Heart left ventricle (tissue), 16 donors: ENCODE measurements around the gene APOA5. TPM values are rescaled to one million over a fixed set of nuclear protein-coding genes. Genes with fewer than 3 reads are reported as not detected.
A peak's percentile ranks its signal among the peaks of the same experiment; 100 is the strongest.

Source experiments
- ATAC-seq, 4 donors: fragments of 200-7000 bp; cut with Tn5 transposase; one replicate each; pipeline ENCODE4 v1.9.1; 2020 to 2022; ENCODE audit warnings: moderate library complexity in 4 of 4, mild to moderate bottlenecking in 3 of 4, moderate number of reproducible peaks in 1 of 4
- DNase-seq, 5 donors: peaks; one replicate each; pipeline ENCODE4 v3.0.0-alpha.2; 2020
- H3K27ac ChIP-seq, 12 donors: fragments of 200-600 bp; sonication (generic) in 4 of 12; one replicate each; pipeline versions ENCODE4 v1.5.0 to v1.8.0; 2016 to 2022; ENCODE audit warnings: mild to moderate bottlenecking in 2 of 12
- H3K27me3 ChIP-seq, 9 donors: fragments of 200-600 bp; sonication (generic) in 2 of 9; one replicate each; pipeline versions ENCODE4 v1.5.1 to v1.8.0; 2016 to 2022; ENCODE audit warnings: mild to moderate bottlenecking in 3 of 9
- H3K36me3 ChIP-seq, 9 donors: fragments of 200-600 bp; sonication (generic) in 2 of 9; one replicate each; pipeline versions ENCODE4 v1.5.0 to v1.8.0; 2018 to 2022; ENCODE audit warnings: mild to moderate bottlenecking in 2 of 9
- H3K4me1 ChIP-seq, 12 donors: fragments of 200-600 bp; sonication (generic) in 4 of 12; one replicate each; pipeline versions ENCODE4 v1.5.0 to v1.8.0; 2016 to 2022; ENCODE audit warnings: mild to moderate bottlenecking in 3 of 12
- H3K4me3 ChIP-seq, 12 donors: fragments of 200-600 bp; sonication (generic) in 4 of 12; one replicate each; pipeline versions ENCODE4 v1.5.0 to v1.8.0; 2017 to 2022; ENCODE audit warnings: mild to moderate bottlenecking in 9 of 12, moderate library complexity in 4 of 12
- H3K9me3 ChIP-seq, 12 donors: fragments of 200-600 bp; sonication (generic) in 4 of 12; one replicate each; pipeline versions ENCODE4 v1.5.0 to v1.8.0; 2016 to 2022; ENCODE audit warnings: mild to moderate bottlenecking in 1 of 12
- CTCF ChIP-seq, 12 donors: fragments of 200-600 bp; sonication (generic) in 4 of 12; IDR thresholded peaks; one replicate each; pipeline versions ENCODE4 v1.5.0 to v1.8.0; 2018 to 2022; ENCODE audit warnings: antibody characterized with exemption in 12 of 12, mild to moderate bottlenecking in 5 of 12
- POLR2A ChIP-seq, 2 donors: fragments of 450-650 bp; IDR thresholded peaks; one replicate each; pipeline ENCODE4 v1.6.1; 2017; ENCODE audit warnings: antibody characterized with exemption in 2 of 2, mild to moderate bottlenecking in 2 of 2, moderate library complexity in 2 of 2
- WGBS, 4 donors: extraction: QIAGEN DNeasy Blood & Tissue Kit in 2 of 4; methylation state at CpG; one replicate each; pipeline versions ENCODE4 v1.1.5 to v1.1.7; 2013 to 2018; 5-methylcytosine and 5-hydroxymethylcytosine counted together
- intact Hi-C, 10 donors: fragments of 100-400 bp; cut with DNase I; formaldehyde crosslinking; loops; one replicate each; pipeline versions ENCODE4 v1.11.1 to v1.14.2; 2022
- polyA plus RNA-seq, 2 donors: library from polyadenylated mRNA; stranded (reverse); fragments of 200-250 nt; gene quantifications; one replicate each; pipeline ENCODE4 v1.2.3, GENCODE V29; 2013
- total RNA-seq, 9 donors: library from RNA; depleted of rRNA in 2 of 9; stranded (reverse); fragments of >200 nt in 2 of 9; fragmentation: NEBNext Ultra II Directional in 3 of 9; extraction: Animal tissue kit (Norgen Biotek cat#: 25700) in 3 of 9; gene quantifications; one replicate each; pipeline versions ENCODE4 v1.1.0 to v1.2.4, GENCODE V29; 2016 to 2023
- donor health status: ischemic (EF 13 %, LVEDD 7.1; RV severe dilation, severe dysfunction).
- donor health status: healthy with polysubstance abuse.
- donor health status: DM: no; HTN: yes; CAD: no.
- donor health status: DM: no; HTN: no; CAD: no.
- donor health status: ischemic (EF 25% LVEDD 6.9; RV normal size, moderate dysfunction).
- donor health status: ischemic (EF 25% LVEDD 5.7; RV mildly dilated, moderate dysfunction).
- donor health status: healthy.
- donor health status: DM: yes; HTN: yes; CAD: no.
- donor health status: ischemic (EF 35%, LVEDD 5.7; RV mildly dilated, moderate dysfunction).
- donor health status: nonischemic (EF 11% LVEDD 7.7; RV severe dilation, severe dysfunction).
- donor health status: DM: yes; HTN: yes; CAD: no.
- donor health status: PGD.
- donor health status: ischemic (EF 29% LVEDD 5.4; RV normal size, mild dysfunction).
- donor health status: nonischemic (EF 23%, LVEDD 6.1; RV moderate dilation, normal function).

APOA5 gene
- total and polyA plus RNA-seq, 11 donors, result not detected

- ATAC-seq, result no peak
- 78 to 84% (median 81%) methylated on average over 8 of the region's 8 CpGs for WGBS, 4 donors
- H3K9me3 ChIP-seq, result no peaks in the 10 kb centered on the region
- TF ChIP-seq POLR2A (IDR thresholded peaks at IDR 0.05) (no peak), CTCF (IDR thresholded peaks at IDR 0.05) (no peak)
- DNase-seq, result no peak
- peaks cover 0 to 21% (median 7%) of the 10 kb centered on the region in 12 donors for H3K4me1 ChIP-seq
- H3K27me3 ChIP-seq, result no peaks in the 10 kb centered on the region
- H3K36me3 ChIP-seq, result no peaks in the 10 kb centered on the region
- H3K4me3 ChIP-seq, result no peak overlapping the region
- intact Hi-C loops, result loop anchor here in 8 of 10 donors (2.0 to 10.0 kb wide), 9 partner anchors 40 to 435 kb away; partner anchors contain the start of gene APOA1 (in 3 of the 8)
- H3K27ac ChIP-seq, result no peak overlapping the region
Observed at GRCh38 chr11:116792144-116792868, 627 bp upstream of the APOA5 start.

GRCh38 chr11:116791002-116791812 lies 472 bp downstream of the APOA5 start:
- Histone ChIP-seq H3K4me1 (peaks cover 0 to 31% (median 16%) of the 10 kb centered on the region in 12 donors), H3K36me3 (peaks cover 0 to 7% (median 4%) of the 10 kb centered on the region in 9 donors), H3K4me3 (peak overlapping the region in 6 of 12 donors; percentile 2 to 29 (median 20)), H3K27ac (no peak overlapping the region), H3K27me3 (no peaks in the 10 kb centered on the region), H3K9me3 (no peaks in the 10 kb centered on the region)
- 25 to 28% (median 26%) methylated on average over 29 to 31 of the region's 31 CpGs for WGBS, 4 donors
- TF ChIP-seq CTCF (IDR thresholded peaks at IDR 0.05) (peak; percentile 87 to 97 (median 92)), POLR2A (IDR thresholded peaks at IDR 0.05) (no peak)
- ATAC-seq (peak; percentile 68 to 76 (median 76)), DNase-seq (peak; percentile 78 to 91 (median 83))
- intact Hi-C loops, result loop anchor here (1.0 to 10.0 kb wide), 16 partner anchors 41 to 436 kb away; partner anchors contain the start of gene APOA1 (in 4 of the 10)

GRCh38 chr11:116790167-116791001 lies 1.3 kb downstream of the APOA5 start:
- peak in 1 of 4 donors; percentile 1 for ATAC-seq
- WGBS, 4 donors, result 81 to 90% (median 88%) methylated on average over 47 to 53 of the region's 53 CpGs
- intact Hi-C loops, result loop anchor here (1.0 to 10.0 kb wide), 16 partner anchors 42 to 437 kb away; partner anchors contain the start of gene APOA1 (in 4 of the 10)
- peaks cover 0 to 16% (median 12%) of the 10 kb centered on the region in 9 donors for H3K36me3 ChIP-seq
- no peak for DNase-seq
- TF ChIP-seq POLR2A (IDR thresholded peaks at IDR 0.05) (no peak), CTCF (IDR thresholded peaks at IDR 0.05) (no peak)
- no peak overlapping the region for H3K27ac ChIP-seq
- H3K27me3 ChIP-seq, result no peaks in the 10 kb centered on the region
- no peaks in the 10 kb centered on the region for H3K9me3 ChIP-seq
- H3K4me1 ChIP-seq, result peaks cover 0 to 31% (median 16%) of the 10 kb centered on the region in 12 donors
- H3K4me3 ChIP-seq, result no peak overlapping the region
